Mesenchymal stem cell (in vitro differentiated cells and primary cell): ENCODE data around the gene FHIT.

Source experiments
- DNase-seq: peaks from one replicate; pipeline ENCODE4 v3.0.0-alpha.2; 2013
- H2AFZ ChIP-seq: one replicate; pipeline ENCODE4 v1.6.1; 2013; ENCODE audit warnings: low read depth, mild to moderate bottlenecking, control low read depth, inconsistent platforms, low read length, moderate library complexity
- H2AK5ac ChIP-seq: 2 replicates; pipeline ENCODE4 v1.6.1; 2013; ENCODE audit warnings: low read length, moderate library complexity, mild to moderate bottlenecking, inconsistent platforms; ENCODE audit not compliant: severe bottlenecking
- H2BK120ac ChIP-seq: one replicate; pipeline ENCODE4 v1.6.1; 2013; ENCODE audit warnings: low read depth, mild to moderate bottlenecking, inconsistent platforms, low read length, moderate library complexity
- H2BK12ac ChIP-seq, 2 experiments: one replicate each; pipeline ENCODE4 v1.6.1; 2013; ENCODE audit warnings: inconsistent platforms in 2 of 2, low read length in 2 of 2, mild to moderate bottlenecking in 2 of 2, moderate library complexity in 2 of 2, control low read depth in 1 of 2
- H2BK15ac ChIP-seq: one replicate; pipeline ENCODE4 v1.6.1; 2013; ENCODE audit warnings: mild to moderate bottlenecking, low read depth, inconsistent platforms; ENCODE audit not compliant: poor library complexity, severe bottlenecking
- H2BK5ac ChIP-seq: 2 replicates; pipeline ENCODE4 v1.6.1; 2013; ENCODE audit warnings: low read depth, mild to moderate bottlenecking, low read length, control low read depth, inconsistent platforms; ENCODE audit not compliant: poor library complexity, severe bottlenecking
- H3K14ac ChIP-seq, 2 experiments: one replicate each; pipeline ENCODE4 v1.6.1; 2013; ENCODE audit warnings: inconsistent platforms in 2 of 2, low read length in 2 of 2, control low read depth in 1 of 2, mild to moderate bottlenecking in 1 of 2, moderate library complexity in 1 of 2
- H3K18ac ChIP-seq, 2 experiments: one replicate each; pipeline ENCODE4 v1.6.1; 2013; ENCODE audit warnings: inconsistent platforms in 2 of 2, low read length in 2 of 2, control low read depth in 1 of 2, low read depth in 1 of 2, mild to moderate bottlenecking in 1 of 2
- H3K23ac ChIP-seq, 2 experiments: one replicate each; pipeline ENCODE4 v1.6.1; 2013; ENCODE audit warnings: inconsistent platforms in 2 of 2, low read length in 2 of 2, mild to moderate bottlenecking in 2 of 2, moderate library complexity in 2 of 2, control low read depth in 1 of 2
- H3K27ac ChIP-seq: 2 replicates; pipeline ENCODE4 v1.5.1; 2013; ENCODE audit warnings: mild to moderate bottlenecking, moderate library complexity, low read length, control low read depth, inconsistent platforms; ENCODE audit not compliant: poor library complexity, severe bottlenecking
- H3K27me3 ChIP-seq, 2 experiments: 2 replicates each; pipeline versions ENCODE4 v1.6.1 to v1.7.0; 2013; ENCODE audit warnings: low read length in 2 of 2, mild to moderate bottlenecking in 2 of 2, moderate library complexity in 2 of 2, control low read depth in 1 of 2, inconsistent platforms in 1 of 2; ENCODE audit not compliant: control insufficient read depth in 1 of 2, insufficient read depth in 1 of 2
- H3K36me3 ChIP-seq, 2 experiments: 2 replicates each; pipeline versions ENCODE4 v1.6.1 to v1.7.0; 2013; ENCODE audit warnings: low read length in 2 of 2, control low read depth in 1 of 2, inconsistent platforms in 1 of 2, low read depth in 1 of 2, mild to moderate bottlenecking in 1 of 2; ENCODE audit not compliant: insufficient read depth in 2 of 2, control insufficient read depth in 1 of 2
- H3K4ac ChIP-seq, 2 experiments: one replicate each; pipeline ENCODE4 v1.6.1; 2013; ENCODE audit warnings: inconsistent platforms in 2 of 2, low read length in 2 of 2, mild to moderate bottlenecking in 2 of 2, moderate library complexity in 2 of 2, control low read depth in 1 of 2, low read depth in 1 of 2
- H3K4me1 ChIP-seq: 2 replicates; pipeline ENCODE4 v1.6.1; 2013; ENCODE audit warnings: low read depth, low read length, control low read depth; ENCODE audit not compliant: control insufficient read depth, insufficient read depth
- H3K4me2 ChIP-seq: 2 replicates; pipeline ENCODE4 v1.6.1; 2013; ENCODE audit warnings: low read length, mild to moderate bottlenecking, inconsistent platforms; ENCODE audit not compliant: poor library complexity, severe bottlenecking
- H3K4me3 ChIP-seq, 2 experiments: 2 replicates each; pipeline versions ENCODE4 v1.5.1 to v1.7.0; 2013; ENCODE audit warnings: low read length in 2 of 2, mild to moderate bottlenecking in 2 of 2, control low read depth in 1 of 2, low read depth in 1 of 2; ENCODE audit not compliant: insufficient read depth in 1 of 2
- H3K79me1 ChIP-seq: replicated peaks from 2 replicates; pipeline ENCODE4 v1.6.1; 2013; ENCODE audit warnings: mild to moderate bottlenecking, control low read depth, low read length, inconsistent platforms; ENCODE audit not compliant: poor library complexity, severe bottlenecking
- H3K9ac ChIP-seq: 2 replicates; pipeline ENCODE4 v1.7.0; 2013; ENCODE audit warnings: mild to moderate bottlenecking, low read length, moderate library complexity
- H3K9me3 ChIP-seq: 2 replicates; pipeline ENCODE4 v1.7.0; 2013; ENCODE audit warnings: mild to moderate bottlenecking, low read length; ENCODE audit not compliant: control insufficient read depth
- H4K8ac ChIP-seq: one replicate; pipeline ENCODE4 v1.6.1; 2013; ENCODE audit warnings: inconsistent platforms, mild to moderate bottlenecking, low read length, moderate library complexity
- H4K91ac ChIP-seq: one replicate; pipeline ENCODE4 v1.6.1; 2013; ENCODE audit warnings: mild to moderate bottlenecking, low read length, inconsistent platforms
- WGBS: methylation state at CpG from one replicate; pipeline ENCODE4 v1.1.7; 2013; ENCODE audit warnings: mixed read lengths; 5-methylcytosine and 5-hydroxymethylcytosine counted together

FHIT gene

DNA sequence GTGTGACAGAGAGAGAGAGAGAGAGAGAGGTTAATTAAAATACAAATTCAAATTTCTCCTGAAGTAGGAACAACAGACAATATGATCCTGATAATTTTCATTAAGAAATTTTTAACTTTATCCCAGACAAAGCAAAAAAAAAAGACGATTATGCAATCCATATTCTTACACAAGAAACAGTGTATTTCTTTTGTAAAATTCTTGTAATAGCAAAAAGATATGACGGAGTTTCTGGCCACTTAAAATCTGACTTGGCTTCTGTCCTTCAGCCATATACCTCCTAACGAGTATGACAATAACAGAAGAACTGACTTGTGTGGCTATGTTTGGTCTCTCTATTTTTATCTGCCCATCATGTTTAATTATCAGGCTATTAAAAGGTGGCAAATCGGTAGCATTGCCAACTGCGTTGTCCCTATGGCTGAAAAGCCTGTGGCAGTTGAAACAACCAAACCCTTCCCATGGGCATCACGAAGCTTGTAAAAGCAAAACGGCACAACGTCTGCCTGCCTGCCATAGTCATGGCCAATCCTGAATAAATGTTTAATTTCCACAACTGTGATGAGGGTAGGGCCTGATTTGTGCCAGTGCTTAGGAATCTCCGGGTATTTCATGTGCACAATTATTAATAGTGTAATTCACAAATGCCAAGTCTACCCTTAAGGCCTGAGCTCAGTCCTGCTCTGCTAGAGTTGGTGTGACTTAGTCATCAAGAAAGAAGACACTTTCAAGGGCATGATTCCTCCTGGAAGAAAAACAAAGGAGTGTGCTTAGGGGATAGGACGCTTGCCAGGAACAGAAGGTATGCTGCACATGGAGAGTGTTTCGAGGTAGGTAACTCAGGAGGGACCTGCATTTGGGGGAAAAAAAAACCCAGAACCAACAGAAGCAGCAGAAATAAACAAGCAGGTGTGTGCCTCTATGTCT is 1090.2 kb downstream of the FHIT start:
- H3K9ac ChIP-seq: no peak overlapping the region
- no peaks in the 10 kb centered on the region for H3K79me1 ChIP-seq
- H3K23ac ChIP-seq: no peak overlapping the region
- DNase-seq: no peak
- no peaks in the 10 kb centered on the region for H3K4me1 ChIP-seq
- H3K27me3 ChIP-seq: no peaks in the 10 kb centered on the region
- no peak overlapping the region for H2BK12ac ChIP-seq
- H2AK5ac ChIP-seq: no peak overlapping the region
- H3K27ac ChIP-seq: no peak overlapping the region
- no peak overlapping the region for H4K91ac ChIP-seq
- H4K8ac ChIP-seq: no peak overlapping the region
- no peak overlapping the region for H3K14ac ChIP-seq
- 97% methylated on average over 8 of the region's 11 CpGs for WGBS
- no peaks in the 10 kb centered on the region for H3K36me3 ChIP-seq
- no peak overlapping the region for H2BK120ac ChIP-seq
- H3K9me3 ChIP-seq: no peaks in the 10 kb centered on the region
- H3K4me2 ChIP-seq: no peak overlapping the region
- H2BK5ac ChIP-seq: no peak overlapping the region
- no peak overlapping the region for H2BK15ac ChIP-seq
- no peak overlapping the region for H3K4ac ChIP-seq
- H3K18ac ChIP-seq: no peak overlapping the region
- H3K4me3 ChIP-seq: no peak overlapping the region
- no peak overlapping the region for H2AFZ ChIP-seq

DNA sequence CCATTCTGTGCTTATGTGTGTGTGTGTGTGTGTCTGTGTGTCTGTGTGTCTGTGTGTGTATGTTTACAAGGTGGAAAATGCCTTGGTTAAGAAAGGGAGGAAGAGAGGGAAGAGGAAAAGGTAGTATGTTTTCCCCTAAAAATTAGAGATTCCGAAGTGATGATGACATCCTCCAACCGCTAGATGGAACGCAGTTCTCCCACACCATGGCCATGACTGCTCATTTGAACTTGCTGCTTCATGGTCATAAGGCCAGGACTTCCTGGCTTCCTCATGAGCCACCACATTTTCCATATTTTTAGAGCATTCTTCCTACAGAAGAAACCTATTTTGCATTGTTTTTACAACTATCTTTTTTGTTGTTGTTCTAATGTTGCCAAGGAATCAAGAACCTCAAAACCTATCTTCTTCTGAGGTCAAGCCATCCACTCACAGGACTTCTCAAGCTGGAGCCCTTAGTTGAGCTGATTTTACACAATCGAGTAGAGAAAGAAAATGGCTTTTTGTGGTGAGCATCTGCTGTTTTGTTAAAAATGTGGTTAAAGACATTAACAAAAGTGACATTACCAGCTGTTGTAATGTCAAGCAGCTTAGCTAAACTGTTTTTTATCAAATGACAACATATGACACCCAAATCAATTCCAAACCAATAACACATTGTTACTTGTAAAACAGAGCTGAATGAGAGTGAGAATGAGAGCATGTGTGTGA is 1091.0 kb downstream of the FHIT start:
- Histone ChIP-seq H3K27ac (no peak overlapping the region), H2BK5ac (no peak overlapping the region), H4K8ac (no peak overlapping the region), H3K9me3 (no peaks in the 10 kb centered on the region), H3K14ac (no peak overlapping the region), H3K18ac (no peak overlapping the region), H2AK5ac (no peak overlapping the region), H3K9ac (no peak overlapping the region), H3K4me3 (no peak overlapping the region), H3K27me3 (no peaks in the 10 kb centered on the region), H4K91ac (no peak overlapping the region), H3K79me1 (no peaks in the 10 kb centered on the region), H3K23ac (no peak overlapping the region), H2BK15ac (no peak overlapping the region), H2AFZ (no peak overlapping the region), H3K4me1 (no peaks in the 10 kb centered on the region), H3K4ac (no peak overlapping the region), H3K36me3 (no peaks in the 10 kb centered on the region), H2BK120ac (no peak overlapping the region), H2BK12ac (no peak overlapping the region), H3K4me2 (no peak overlapping the region)
- WGBS: 68% methylated on average over 3 of the region's 4 CpGs
- DNase-seq: no peak

DNA sequence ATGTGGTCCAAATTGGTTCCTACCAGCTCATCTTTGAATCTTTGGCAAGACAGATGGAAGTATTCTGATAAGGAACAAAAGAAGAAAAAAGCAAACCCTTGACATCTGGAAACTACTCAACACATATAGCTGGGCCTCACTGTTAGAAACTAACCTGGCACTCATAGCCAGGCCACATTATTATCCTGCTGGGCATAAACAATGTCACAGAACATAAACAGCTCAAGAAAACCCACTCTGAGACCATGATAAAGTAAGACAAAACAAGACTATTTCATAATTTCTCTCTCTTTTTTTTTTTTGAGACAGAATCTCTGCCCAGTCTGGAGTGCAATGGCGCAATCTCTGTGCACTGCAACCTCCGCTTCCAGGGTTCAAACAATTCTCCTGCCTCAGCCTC is 1093.2 kb downstream of the FHIT start:
- Histone ChIP-seq H3K9me3 (no peaks in the 10 kb centered on the region), H3K4me3 (no peak overlapping the region), H3K18ac (no peak overlapping the region), H3K27me3 (no peaks in the 10 kb centered on the region), H2BK12ac (no peak overlapping the region), H3K4me1 (no peaks in the 10 kb centered on the region), H2BK15ac (no peak overlapping the region), H4K8ac (no peak overlapping the region), H3K23ac (no peak overlapping the region), H3K36me3 (no peaks in the 10 kb centered on the region), H3K79me1 (no peaks in the 10 kb centered on the region), H2BK5ac (no peak overlapping the region), H3K14ac (no peak overlapping the region), H3K27ac (no peak overlapping the region), H3K4me2 (no peak overlapping the region), H2AFZ (no peak overlapping the region), H3K4ac (no peak overlapping the region), H2AK5ac (no peak overlapping the region), H4K91ac (no peak overlapping the region), H3K9ac (no peak overlapping the region), H2BK120ac (no peak overlapping the region)
- no peak for DNase-seq
- WGBS: 100% methylated on average over 2 of the region's 2 CpGs

DNA sequence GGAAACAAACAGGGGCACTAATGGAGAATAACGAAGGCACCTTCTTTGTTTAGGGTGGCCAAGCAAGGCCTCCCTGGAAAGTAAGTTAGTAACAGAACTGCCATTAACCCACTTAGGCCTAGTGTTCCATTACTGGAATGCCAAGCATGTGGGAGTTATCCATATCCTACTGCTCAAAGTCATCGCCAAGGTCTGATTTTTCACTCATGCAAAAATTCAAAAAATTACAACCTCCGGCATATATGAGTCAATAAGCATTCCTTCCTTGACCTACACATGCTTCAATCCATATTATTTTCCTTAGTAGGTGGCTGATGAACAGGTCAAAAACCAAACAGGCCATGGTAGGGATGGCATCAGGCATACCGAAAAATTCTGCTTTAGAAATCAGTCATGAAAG is 1097.2 kb downstream of the FHIT start:
- Histone ChIP-seq H3K36me3 (no peaks in the 10 kb centered on the region), H2BK120ac (no peak overlapping the region), H3K27ac (peak overlapping the region; percentile 32), H3K79me1 (no peaks in the 10 kb centered on the region), H3K4me1 (no peaks in the 10 kb centered on the region), H3K4me2 (no peak overlapping the region), H3K14ac (no peak overlapping the region), H2AK5ac (no peak overlapping the region), H3K27me3 (no peaks in the 10 kb centered on the region), H2BK15ac (no peak overlapping the region), H2AFZ (no peak overlapping the region), H3K23ac (no peak overlapping the region), H4K91ac (no peak overlapping the region), H3K9me3 (no peaks in the 10 kb centered on the region), H3K4ac (no peak overlapping the region), H3K18ac (no peak overlapping the region), H2BK12ac (no peak overlapping the region), H3K4me3 (no peak overlapping the region), H4K8ac (no peak overlapping the region), H2BK5ac (no peak overlapping the region), H3K9ac (no peak overlapping the region)
- DNase-seq: no peak
- WGBS: 74% methylated on average over 4 of the region's 4 CpGs
